Measurements from ENCODE around the gene SLCO1A2. TPM values are rescaled to one million over a fixed set of nuclear protein-coding genes. Genes with fewer than 3 reads are reported as not detected.

SLCO1A2 gene
- total and polyA plus RNA-seq, 2 of the 4 experiments (the other 2 are of a cell fraction): not detected

DNA sequence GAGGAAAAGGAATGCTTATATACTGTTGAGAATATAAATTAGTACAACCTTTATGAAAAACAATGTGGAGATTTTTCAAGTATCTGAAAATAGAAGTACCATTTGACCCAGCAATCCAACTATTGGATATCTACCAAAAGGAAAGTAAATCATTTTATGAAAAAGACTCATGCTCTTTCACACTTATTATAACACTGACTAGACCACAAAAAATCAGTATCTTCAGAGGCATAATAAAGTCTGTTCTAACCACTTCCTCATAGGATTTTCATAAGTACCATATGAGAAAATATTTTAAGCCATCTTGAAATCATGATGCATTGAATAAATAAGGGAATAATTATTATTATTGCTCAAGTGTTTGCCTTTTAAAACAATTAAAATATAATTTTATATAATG is 112.9 kb downstream of the SLCO1A2 start:
- H3K14ac ChIP-seq (replicated peaks; ENCODE audit: low read depth, low read length): no peak overlapping the region
- H2BK120ac ChIP-seq (ENCODE audit: low read depth, low read length): no peak overlapping the region
- H4K8ac ChIP-seq (ENCODE audit: low read depth in 2 of 2, low read length in 2 of 2): no peak overlapping the region
- H2AFZ ChIP-seq (replicated peaks; ENCODE audit: low read length, poor library complexity): no peak overlapping the region
- H2BK5ac ChIP-seq (ENCODE audit: low read depth, low read length, poor library complexity, severe bottlenecking): no peak overlapping the region
- CTCF ChIA-PET: no interaction called here
- no peak overlapping the region for H4K5ac ChIP-seq (ENCODE audit: low read depth, low read length)
- no peaks in the 10 kb centered on the region for H3K79me1 ChIP-seq (ENCODE audit: low read depth in 1 of 2, low read length in 2 of 2)
- H3K4me2 ChIP-seq (ENCODE audit: low read depth, low read length): no peak overlapping the region
- H3K4me1 ChIP-seq (ENCODE audit: control insufficient read depth, insufficient read depth, low read length): no peaks in the 10 kb centered on the region
- no peak overlapping the region for H2AK9ac ChIP-seq (replicated peaks; ENCODE audit: low read depth, low read length, poor library complexity)
- no peak overlapping the region for H2BK15ac ChIP-seq (ENCODE audit: low read depth, low read length)
- intact Hi-C loops (cut with micrococcal nuclease): no loop called here
- H4K20me1 ChIP-seq (ENCODE audit: insufficient read depth, low read length): no peaks in the 10 kb centered on the region
- H3K4me3 ChIP-seq (ENCODE audit: insufficient read depth, low read depth, low read length): no peak overlapping the region
- H3K4ac ChIP-seq (ENCODE audit: low read depth, low read length): no peak overlapping the region
- TF ChIP-seq, protein P1, sequence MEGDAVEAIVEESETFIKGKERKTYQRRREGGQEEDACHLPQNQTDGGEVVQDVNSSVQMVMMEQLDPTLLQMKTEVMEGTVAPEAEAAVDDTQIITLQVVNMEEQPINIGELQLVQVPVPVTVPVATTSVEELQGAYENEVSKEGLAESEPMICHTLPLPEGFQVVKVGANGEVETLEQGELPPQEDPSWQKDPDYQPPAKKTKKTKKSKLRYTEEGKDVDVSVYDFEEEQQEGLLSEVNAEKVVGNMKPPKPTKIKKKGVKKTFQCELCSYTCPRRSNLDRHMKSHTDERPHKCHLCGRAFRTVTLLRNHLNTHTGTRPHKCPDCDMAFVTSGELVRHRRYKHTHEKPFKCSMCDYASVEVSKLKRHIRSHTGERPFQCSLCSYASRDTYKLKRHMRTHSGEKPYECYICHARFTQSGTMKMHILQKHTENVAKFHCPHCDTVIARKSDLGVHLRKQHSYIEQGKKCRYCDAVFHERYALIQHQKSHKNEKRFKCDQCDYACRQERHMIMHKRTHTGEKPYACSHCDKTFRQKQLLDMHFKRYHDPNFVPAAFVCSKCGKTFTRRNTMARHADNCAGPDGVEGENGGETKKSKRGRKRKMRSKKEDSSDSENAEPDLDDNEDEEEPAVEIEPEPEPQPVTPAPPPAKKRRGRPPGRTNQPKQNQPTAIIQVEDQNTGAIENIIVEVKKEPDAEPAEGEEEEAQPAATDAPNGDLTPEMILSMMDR (conservative IDR thresholded peaks at IDR 0.05; ENCODE audit: low read depth, low read length): no peak
- TF ChIP-seq, protein P2, sequence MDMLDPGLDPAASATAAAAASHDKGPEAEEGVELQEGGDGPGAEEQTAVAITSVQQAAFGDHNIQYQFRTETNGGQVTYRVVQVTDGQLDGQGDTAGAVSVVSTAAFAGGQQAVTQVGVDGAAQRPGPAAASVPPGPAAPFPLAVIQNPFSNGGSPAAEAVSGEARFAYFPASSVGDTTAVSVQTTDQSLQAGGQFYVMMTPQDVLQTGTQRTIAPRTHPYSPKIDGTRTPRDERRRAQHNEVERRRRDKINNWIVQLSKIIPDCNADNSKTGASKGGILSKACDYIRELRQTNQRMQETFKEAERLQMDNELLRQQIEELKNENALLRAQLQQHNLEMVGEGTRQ (IDR thresholded peaks at IDR 0.05; ENCODE audit: low read depth, low read length): no peak
- TF ChIP-seq BHLHE40 (IDR thresholded peaks at IDR 0.05; ENCODE audit: low read depth, low read length) (no peak), MXI1 (IDR thresholded peaks at IDR 0.05; ENCODE audit: borderline replicate concordance, low read depth, low read length) (no peak), SMC3 (IDR thresholded peaks at IDR 0.05; ENCODE audit: low read depth, low read length) (no peak), RCOR1 (IDR thresholded peaks at IDR 0.05; ENCODE audit: insufficient replicate concordance, low read length) (no peak), RFX5 (IDR thresholded peaks at IDR 0.05; ENCODE audit: low read depth, low read length) (no peak), CEBPB (IDR thresholded peaks at IDR 0.05; ENCODE audit: low read depth, low read length) (no peak), MAZ (IDR thresholded peaks at IDR 0.05; ENCODE audit: borderline replicate concordance, low read depth, low read length) (no peak), POLR2A (IDR thresholded peaks at IDR 0.05; ENCODE audit: low read depth, low read length) (no peak), MAFK (IDR thresholded peaks at IDR 0.05; ENCODE audit: low read depth, low read length) (no peak), NFE2L2 (IDR thresholded peaks at IDR 0.05; ENCODE audit: low read depth, low read length) (no peak), CHD1 (IDR thresholded peaks at IDR 0.05; ENCODE audit: low read depth, low read length) (no peak), RAD21 (IDR thresholded peaks at IDR 0.05; ENCODE audit: low read length) (no peak)
- TF ChIP-seq, protein P3, sequence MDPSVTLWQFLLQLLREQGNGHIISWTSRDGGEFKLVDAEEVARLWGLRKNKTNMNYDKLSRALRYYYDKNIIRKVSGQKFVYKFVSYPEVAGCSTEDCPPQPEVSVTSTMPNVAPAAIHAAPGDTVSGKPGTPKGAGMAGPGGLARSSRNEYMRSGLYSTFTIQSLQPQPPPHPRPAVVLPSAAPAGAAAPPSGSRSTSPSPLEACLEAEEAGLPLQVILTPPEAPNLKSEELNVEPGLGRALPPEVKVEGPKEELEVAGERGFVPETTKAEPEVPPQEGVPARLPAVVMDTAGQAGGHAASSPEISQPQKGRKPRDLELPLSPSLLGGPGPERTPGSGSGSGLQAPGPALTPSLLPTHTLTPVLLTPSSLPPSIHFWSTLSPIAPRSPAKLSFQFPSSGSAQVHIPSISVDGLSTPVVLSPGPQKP (IDR thresholded peaks at IDR 0.05; ENCODE audit: borderline replicate concordance, low read depth, low read length): no peak
- no peak overlapping the region for H2BK20ac ChIP-seq (ENCODE audit: low read depth, low read length)
- H2AK5ac ChIP-seq (ENCODE audit: low read depth, low read length): no peak overlapping the region
- DNase-seq (no peak), ATAC-seq (ENCODE audit: low read depth) (no peak)
- no peaks in the 10 kb centered on the region for H3K9me3 ChIP-seq (ENCODE audit: control insufficient read depth, insufficient read depth, low read length)
- H3K36me3 ChIP-seq (ENCODE audit: control insufficient read depth, insufficient read depth, low read length): no peaks in the 10 kb centered on the region
- in situ Hi-C loops (cut with MboI; ENCODE audit: low sequenced_read_pairs): no loop called here
- POLR2A ChIA-PET (ENCODE audit: unreplicated experiment): no interaction called here
- H3K9ac ChIP-seq (ENCODE audit: low read depth, low read length): no peak overlapping the region
- H3K27ac ChIP-seq (ENCODE audit: insufficient read depth, low read length): no peak overlapping the region
- no peak overlapping the region for H3K56ac ChIP-seq (ENCODE audit: extremely low read depth, insufficient read depth, low read length)
- H3K27me3 ChIP-seq (ENCODE audit: control insufficient read depth, insufficient read depth, low read length): no peaks in the 10 kb centered on the region
- no peak overlapping the region for H4K91ac ChIP-seq (ENCODE audit: insufficient read depth, low read depth, low read length)
- no peak overlapping the region for H3K18ac ChIP-seq (ENCODE audit: low read depth, low read length)
- dilution Hi-C loops (cut with HindIII; ENCODE audit: low sequenced_read_pairs, unreplicated experiment): no loop called here
- no TSS peak for BruUV-seq (replicated peaks)
- no peaks in the 10 kb centered on the region for H3K9me1 ChIP-seq (ENCODE audit: insufficient read depth, low read length)
- no peak overlapping the region for H3K23ac ChIP-seq (ENCODE audit: low read depth, low read length)
